Epidermal melanocyte (primary cell): ENCODE measurements around the gene FKBP15.
"Not testable (repeated sequence)": the region's sequence is repeated elsewhere in the genome, so short reads cannot be mapped to it uniquely, and the experiment has no call there.

Experiments
- DNase-seq: peaks from one replicate; pipeline ENCODE4 v3.0.0; 2011; ENCODE audit warnings: low spot score; ENCODE audit not compliant: insufficient read length

FKBP15 gene, protein sequence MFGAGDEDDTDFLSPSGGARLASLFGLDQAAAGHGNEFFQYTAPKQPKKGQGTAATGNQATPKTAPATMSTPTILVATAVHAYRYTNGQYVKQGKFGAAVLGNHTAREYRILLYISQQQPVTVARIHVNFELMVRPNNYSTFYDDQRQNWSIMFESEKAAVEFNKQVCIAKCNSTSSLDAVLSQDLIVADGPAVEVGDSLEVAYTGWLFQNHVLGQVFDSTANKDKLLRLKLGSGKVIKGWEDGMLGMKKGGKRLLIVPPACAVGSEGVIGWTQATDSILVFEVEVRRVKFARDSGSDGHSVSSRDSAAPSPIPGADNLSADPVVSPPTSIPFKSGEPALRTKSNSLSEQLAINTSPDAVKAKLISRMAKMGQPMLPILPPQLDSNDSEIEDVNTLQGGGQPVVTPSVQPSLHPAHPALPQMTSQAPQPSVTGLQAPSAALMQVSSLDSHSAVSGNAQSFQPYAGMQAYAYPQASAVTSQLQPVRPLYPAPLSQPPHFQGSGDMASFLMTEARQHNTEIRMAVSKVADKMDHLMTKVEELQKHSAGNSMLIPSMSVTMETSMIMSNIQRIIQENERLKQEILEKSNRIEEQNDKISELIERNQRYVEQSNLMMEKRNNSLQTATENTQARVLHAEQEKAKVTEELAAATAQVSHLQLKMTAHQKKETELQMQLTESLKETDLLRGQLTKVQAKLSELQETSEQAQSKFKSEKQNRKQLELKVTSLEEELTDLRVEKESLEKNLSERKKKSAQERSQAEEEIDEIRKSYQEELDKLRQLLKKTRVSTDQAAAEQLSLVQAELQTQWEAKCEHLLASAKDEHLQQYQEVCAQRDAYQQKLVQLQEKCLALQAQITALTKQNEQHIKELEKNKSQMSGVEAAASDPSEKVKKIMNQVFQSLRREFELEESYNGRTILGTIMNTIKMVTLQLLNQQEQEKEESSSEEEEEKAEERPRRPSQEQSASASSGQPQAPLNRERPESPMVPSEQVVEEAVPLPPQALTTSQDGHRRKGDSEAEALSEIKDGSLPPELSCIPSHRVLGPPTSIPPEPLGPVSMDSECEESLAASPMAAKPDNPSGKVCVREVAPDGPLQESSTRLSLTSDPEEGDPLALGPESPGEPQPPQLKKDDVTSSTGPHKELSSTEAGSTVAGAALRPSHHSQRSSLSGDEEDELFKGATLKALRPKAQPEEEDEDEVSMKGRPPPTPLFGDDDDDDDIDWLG

DNA sequence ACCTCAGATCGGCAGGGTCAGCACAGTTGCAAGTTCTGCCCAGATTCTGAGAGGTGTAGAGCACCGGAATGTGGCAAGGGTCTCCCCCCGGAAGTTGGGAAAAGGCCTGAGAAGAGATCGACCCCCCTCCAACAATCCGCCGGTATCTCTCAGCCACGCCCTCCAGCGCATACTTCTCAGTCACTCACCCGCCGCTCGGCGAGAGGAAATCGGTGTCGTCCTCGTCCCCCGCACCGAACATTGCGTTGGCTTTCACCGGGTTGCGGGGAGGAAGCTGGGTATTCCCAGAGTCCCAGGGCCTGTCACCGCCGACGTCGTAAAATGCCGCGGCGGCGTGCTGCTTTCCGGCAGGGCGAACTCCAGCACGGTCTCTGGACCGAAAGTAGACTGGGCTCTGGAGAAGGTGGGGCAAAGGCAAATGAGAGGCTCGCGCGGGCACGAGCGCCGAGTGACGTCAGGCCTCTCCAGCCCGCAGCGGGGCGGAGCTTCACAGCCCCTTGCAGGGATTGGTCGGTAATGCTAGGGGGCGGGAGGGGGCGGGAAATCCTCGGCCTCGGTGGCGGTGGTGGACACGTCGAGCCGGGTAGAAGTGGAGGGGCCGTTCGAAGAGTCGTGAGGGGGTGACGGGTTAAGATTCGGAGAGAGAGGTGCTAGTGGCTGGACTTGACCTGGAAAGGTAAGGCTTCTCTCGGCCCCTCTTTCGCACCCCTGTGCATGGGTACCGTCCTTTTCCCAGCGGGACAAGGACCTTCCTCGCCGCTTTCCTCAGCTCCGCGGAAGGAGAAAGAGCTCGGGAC, at the start of gene FKBP15, which contains the start of gene SLC31A1:
Gene FKBP15 (minus strand): TSS at position 275 of the 797 bp plus-strand sequence. CDS start 34 bp downstream, at position 241.
Gene SLC31A1 (plus strand): TSS at position 542 of the 797 bp plus-strand sequence. CDS start 34,605 bp downstream, outside the sequence.
- DNase-seq, result peak; percentile 97

DNA sequence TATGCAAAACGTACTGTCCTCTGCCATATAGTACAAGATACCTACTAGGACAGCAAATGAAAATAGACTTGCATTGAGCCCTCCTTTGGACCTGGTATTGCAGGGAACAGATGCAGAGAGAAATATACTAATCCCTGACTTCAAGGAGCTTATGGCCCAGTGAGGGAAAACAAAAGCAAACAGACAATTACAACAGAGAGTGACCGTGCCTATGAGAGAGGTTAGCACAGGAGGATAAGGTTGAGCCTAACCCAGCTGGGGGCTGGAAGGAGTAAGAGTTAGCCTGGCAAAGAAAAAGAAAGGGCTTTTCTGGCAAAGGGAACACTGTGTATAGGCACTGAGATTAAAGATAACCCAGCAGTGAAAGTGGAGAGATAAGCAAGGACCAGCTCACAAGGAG, 48.8 kb upstream of the FKBP15 start:
- DNase-seq, result no peak

DNA sequence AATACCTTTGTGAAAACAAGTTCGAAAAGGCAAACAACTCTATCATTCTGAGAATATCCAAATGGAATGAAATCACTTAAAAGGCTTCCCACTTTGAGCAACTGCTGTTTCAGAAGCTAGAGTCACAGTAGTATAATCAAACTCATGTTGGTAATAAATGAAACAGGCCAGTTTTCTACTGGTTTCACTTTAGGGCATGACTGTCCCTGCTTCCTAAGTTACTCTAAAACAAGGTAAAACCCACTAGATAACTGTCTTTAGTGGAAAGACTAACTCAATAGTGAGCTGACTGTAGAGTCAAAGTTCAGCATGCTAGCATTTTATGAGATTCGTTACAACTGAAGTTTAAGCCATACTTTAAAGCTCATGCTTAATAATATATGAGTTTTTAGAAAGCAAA, 48.3 kb upstream of the FKBP15 start:
- DNase-seq, result no peak

- DNase-seq, result no peak
These were observed 47.0 kb upstream of the FKBP15 start for GRCh38 chr9:113267911-113268566.

- DNase-seq, result no peak
These were observed 45.1 kb upstream of the FKBP15 start for GRCh38 chr9:113266174-113266573.

DNA sequence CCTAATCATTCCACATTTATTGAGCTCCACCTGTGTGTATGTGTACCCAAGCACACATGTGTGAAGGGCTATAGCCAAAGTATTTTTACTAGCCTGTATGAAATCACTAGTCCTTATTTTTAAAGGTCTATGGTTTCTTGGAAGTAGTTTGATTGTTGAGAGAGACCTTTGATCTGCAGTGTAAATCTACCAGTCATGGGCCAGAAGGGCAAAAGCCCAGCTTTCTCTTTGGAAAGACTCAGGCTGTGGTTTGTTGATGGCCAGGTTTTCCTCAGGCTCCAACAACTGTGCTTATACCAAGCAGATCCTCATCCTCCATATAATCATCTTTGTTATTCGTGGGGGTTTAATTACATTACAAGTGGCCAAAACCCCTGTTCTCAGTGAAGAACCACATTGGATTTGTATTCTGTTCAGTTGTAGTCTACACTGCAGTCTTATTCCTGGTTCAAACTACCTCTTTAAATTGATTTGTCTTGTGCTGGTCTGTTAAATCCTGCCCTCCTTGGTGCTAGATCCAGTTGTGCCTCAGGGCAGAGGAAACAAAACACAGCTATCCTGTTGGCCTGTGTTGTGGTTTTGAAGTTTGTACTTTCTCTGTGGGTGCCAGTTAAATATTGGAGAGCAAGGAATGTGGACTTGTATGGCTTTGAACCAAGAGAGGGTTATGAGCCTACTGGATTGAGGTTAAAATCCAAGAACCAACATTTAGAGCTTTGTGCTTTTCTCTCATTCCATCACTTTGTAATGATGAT, 41.0 kb upstream of the FKBP15 start:
- DNase-seq, result no peak

DNA sequence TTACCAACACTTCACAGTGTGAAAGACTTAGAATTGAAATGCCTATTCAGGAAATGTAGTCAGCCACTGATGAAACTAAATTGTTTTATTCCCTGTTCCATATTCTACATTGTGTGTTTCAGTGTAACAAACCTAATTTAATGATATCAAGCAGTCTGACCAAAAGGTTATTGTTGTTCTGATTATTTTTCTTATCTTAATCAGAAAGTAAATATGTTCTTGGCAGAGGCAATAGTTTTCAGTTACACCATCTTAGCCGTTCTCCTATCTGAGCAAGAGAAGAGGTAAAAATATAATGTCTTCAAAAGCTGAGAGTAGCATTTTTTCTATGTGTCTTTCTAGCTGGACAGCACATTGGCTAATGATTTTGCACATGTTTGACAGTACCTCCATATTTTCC, 37.2 kb upstream of the FKBP15 start:
- DNase-seq, result no peak

GRCh38 chr9:113257863-113258262, 36.8 kb upstream of the FKBP15 start:
- DNase-seq, result no peak

- DNase-seq, result no peak
These were observed 34.4 kb upstream of the FKBP15 start for GRCh38 chr9:113255438-113255837.

- no peak for DNase-seq
These were observed 33.9 kb upstream of the FKBP15 start for GRCh38 chr9:113254991-113255390.

DNA sequence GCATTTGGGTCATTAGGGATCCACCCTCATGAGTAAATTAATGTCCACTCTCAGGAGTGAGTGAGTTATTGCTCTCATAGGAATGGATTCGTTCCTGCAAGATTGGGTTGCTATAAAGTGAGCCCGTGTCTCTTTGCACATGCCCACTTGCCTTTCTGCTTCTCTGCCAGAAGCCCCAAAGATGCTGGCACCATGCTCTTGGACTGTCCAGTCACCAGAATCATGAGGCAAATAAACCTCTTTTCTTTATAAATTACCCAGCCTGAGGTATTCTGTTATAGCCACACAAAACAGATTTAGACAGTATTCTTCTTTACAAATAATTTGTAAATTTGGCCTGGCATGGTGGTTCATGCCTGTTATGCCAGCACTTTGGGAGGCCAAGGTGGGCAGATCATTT, 29.7 kb upstream of the FKBP15 start:
- DNase-seq, result no peak

DNA sequence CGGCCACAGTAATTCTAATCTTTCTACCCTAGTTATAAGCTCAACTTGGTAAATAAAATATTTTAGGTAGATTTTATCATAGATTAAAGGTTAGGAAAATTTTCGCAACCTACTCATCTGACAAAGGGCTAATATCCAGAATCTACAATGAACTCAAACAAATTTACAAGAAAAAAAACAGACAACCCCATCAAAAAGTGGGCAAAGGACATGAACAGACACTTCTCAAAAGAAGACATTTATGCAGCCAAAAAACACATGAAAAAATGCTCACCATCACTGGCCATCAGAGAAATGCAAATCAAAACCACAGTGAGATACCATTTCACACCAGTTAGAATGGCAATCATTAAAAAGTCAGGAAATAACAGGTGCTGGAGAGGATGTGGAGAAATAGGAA, 28.6 kb upstream of the FKBP15 start:
- DNase-seq, result not testable (repeated sequence)

DNA sequence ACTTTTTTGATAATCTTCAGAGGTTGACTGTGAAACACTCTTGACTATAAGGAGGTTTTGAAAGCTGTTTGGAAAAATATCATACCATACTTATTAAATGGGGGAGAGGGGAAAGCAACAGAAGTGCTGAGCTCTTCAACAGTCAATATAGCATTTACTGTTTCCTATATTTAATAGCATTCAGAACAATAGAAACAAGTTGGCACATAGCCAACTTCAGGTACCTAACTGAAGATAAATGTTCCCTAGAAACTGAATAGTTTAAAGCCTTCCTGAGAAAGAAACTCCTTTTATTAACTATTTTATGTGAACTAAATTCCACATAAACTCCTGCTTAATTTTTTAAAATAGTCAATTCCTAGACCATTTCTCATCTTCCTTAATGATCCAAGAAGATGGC, 26.6 kb upstream of the FKBP15 start:
- DNase-seq, result no peak

DNA sequence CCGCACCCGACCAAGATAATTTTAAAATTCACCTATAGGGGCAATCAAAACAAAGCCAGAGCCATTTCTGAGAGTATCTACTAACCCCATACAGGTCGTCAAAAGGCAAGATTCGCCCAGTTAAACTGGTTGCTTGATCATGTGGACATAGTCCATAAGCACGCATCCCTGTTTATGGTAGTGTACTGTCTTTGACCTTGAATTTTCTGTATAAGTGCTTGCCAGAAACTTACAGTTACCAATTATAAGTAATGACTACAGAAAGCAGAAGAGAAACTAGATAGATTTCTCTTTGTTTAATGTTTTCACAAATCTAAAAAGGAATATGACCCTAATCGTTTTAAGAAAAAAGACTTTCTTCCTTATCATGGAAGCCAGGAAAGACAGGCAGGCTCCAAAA, 25.9 kb upstream of the FKBP15 start:
- no peak for DNase-seq

GRCh38 chr9:113245894-113246293, 24.8 kb upstream of the FKBP15 start:
- no peak for DNase-seq

- no peak for DNase-seq
These were observed 23.5 kb upstream of the FKBP15 start for GRCh38 chr9:113244556-113244955.

- no peak for DNase-seq
These were observed 20.1 kb upstream of the FKBP15 start for GRCh38 chr9:113241161-113241560.

- DNase-seq, result no peak
These were observed 17.8 kb upstream of the FKBP15 start for GRCh38 chr9:113238859-113239232.

DNA sequence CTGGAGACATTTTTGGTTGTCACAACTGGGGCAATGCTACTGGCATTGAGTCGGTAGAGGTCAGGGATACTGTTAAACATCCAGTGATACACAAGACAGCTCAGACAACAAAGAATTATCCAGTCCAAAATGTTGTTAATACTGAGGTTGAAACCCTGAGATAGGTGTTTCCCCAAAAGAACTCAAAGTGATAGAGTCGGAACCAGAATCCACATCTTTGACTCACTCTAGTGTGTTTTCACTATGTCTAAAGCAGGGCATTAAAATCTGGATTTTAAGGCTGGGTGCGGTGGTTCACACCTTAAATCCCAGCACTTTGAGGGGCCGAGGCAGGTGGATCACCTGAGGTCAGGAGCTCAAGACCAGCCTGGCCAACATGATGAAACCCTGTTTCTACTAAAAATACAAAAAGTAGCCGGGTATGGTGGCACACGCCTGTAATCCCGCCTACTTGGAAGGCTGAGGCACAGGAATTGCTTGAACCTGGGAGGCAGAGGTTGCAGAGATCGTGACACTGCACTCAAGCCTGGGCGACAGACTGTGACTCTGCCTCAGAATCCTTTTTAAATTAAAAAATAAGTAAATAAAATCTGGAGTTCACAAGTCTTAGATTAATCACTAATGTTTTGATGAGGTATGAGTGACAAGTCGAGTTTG, 17.3 kb upstream of the FKBP15 start:
- DNase-seq, result no peak
